Subcutaneous adipose tissue (tissue), 4 donors: ENCODE data around the gene LMAN2. TPM values are rescaled to one million over a fixed set of nuclear protein-coding genes. Genes with fewer than 3 reads are reported as not detected.

Source experiments
- total RNA-seq, 4 donors: library from RNA; depleted of rRNA; stranded (reverse); fragments of >200 nt; gene quantifications; one replicate each; pipeline ENCODE4 v1.1.0, GENCODE V29; 2016
- TF ChIP-seq, protein P1 (sequence below): fragments of 450-650 bp; IDR thresholded peaks from one replicate; pipeline ENCODE4 v1.5.1; 2016; ENCODE audit warnings: low read depth, mild to moderate bottlenecking, control low read depth, antibody characterized with exemption, moderate library complexity

The LMAN2 gene
- total RNA-seq, 4 donors from 2014 or later: 93.6 to 158 (median 129) TPM

DNA sequence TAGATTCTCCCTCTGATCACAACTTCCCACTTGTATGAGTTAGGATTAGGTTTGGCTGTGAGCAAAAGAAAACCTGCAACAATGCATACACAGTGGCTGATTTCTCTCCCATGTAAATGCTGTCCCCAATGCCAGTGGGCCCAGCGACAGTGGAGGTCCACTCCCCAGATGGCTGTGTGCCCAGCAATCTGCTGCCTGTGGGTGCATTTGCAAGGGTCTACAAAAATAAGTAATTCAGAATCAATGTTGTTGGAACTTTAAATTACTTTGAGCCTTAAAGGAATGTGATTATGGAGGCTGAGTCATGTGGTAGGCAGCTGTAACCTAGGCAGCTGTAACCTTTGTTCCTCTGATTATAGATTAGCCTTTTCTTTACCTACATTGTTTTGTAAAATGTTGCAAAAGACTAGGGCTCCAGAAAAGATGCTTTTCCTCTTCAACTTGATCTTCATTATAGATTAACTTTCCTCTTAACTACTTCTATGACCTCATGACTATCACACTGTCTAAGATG lies 25.5 kb downstream of the LMAN2 start:
- TF ChIP-seq, protein P1, sequence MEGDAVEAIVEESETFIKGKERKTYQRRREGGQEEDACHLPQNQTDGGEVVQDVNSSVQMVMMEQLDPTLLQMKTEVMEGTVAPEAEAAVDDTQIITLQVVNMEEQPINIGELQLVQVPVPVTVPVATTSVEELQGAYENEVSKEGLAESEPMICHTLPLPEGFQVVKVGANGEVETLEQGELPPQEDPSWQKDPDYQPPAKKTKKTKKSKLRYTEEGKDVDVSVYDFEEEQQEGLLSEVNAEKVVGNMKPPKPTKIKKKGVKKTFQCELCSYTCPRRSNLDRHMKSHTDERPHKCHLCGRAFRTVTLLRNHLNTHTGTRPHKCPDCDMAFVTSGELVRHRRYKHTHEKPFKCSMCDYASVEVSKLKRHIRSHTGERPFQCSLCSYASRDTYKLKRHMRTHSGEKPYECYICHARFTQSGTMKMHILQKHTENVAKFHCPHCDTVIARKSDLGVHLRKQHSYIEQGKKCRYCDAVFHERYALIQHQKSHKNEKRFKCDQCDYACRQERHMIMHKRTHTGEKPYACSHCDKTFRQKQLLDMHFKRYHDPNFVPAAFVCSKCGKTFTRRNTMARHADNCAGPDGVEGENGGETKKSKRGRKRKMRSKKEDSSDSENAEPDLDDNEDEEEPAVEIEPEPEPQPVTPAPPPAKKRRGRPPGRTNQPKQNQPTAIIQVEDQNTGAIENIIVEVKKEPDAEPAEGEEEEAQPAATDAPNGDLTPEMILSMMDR: no peak

DNA sequence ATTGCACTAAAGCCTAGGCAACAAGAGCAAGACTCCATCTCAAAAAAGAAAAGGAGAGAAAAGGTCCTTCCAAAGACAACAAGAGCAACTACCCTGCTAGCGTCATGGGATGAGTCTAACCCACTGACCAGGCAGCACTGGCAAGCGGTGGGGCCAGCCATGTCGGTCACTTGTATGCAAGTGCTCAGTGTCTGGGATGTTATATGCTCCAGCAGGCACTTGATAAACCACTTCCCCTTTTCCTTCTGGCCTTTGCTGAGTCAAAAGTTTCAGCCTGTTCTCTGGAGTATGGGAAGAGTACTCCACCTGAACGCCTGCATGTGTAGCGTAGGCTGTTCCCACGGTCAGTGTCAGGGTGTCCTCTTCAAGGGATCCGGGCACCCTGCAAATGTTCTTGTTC lies 30.6 kb downstream of the LMAN2 start:
- TF ChIP-seq, protein P1: no peak

DNA sequence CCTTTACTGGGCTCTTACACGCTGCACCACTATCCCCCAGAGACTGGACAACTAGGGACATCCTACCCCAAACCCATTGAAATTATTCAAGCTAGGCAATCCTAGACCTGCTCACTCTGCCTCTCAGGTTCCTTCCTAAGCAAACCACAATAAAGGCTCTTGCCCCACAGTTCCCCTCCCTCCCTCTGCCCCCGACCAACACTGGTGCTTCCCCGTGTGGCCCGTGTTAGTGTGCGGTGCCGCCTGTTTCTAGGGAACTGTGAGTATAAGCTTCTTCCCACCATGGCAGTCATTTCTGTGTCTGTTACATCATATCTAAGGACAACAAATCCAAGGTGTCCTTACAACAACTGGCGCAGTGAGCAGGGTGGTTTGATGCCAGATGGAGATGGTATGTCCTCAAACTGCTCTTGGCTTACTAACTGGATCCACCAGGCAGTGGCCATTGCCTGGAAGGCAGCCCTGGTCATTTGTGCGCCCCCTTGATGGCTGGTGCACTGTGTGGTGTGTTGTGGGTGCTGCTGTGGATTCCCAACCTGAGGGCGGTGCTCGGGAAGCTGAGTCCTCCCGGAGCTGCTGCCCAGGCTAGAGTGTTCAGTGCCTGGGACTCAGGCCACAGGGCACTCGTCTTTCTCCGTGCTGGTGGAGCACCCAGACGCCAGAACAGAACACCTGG lies 31.4 kb downstream of the LMAN2 start:
- TF ChIP-seq, protein P1: no peak

DNA sequence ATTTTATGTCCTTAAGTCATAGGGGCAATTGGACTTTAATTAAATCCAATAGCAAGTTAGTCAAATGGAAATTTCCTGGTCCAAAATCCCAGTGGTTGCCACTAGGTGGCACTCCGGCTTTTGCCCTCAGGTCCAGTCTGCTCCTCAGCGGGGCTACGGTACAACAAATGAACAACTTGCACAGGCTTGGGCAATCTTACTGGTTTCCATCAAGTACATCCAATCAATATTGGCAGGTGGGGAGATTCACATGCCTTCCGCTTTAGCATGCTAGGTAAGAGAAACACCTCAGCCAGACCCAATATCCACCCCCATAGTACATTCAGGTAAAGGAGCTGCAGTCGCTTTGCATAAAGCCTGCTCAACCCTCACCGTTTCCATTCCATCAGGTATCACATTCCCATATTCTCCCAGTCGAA lies 33.5 kb downstream of the LMAN2 start:
- TF ChIP-seq, protein P1: no peak

DNA sequence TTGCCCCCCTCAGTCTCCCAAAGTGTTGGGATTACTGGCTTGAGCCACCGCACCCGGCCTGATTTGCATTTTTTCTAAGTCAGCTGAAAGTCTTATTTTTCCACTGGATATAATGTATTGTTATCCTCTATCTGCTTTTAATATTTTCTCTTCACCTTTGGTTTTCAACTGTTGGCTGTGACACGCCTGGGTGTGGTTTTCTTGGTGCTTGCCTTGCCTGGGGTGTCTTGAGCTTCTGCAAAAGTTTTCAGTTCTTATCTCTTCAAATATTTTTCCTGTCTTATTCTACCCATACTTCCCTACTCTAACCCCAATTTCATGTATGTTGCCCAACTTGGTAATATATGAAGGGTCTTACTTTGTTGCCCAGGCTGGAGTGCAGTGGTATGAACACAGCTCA lies 35.5 kb downstream of the LMAN2 start:
- TF ChIP-seq, protein P1: no peak

DNA sequence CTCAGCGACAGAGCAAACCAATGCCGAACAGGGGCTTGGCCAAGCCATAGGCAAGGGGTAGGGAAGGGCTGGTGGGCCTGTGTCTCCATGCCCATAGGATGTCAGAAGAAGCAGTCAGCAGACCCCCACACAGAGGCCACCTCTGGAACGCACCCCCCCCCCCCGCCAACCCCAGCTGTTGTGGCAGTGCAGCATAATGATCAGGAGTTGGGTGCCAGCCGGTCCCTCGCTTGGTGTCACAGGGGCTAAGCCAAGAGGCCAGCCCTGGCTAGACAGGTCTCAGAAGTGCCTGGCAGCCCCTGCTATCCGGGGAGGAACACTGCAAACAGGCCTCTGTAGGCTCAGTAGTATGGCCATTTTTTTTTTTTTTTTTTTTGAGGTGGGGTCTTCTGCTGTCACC lies 36.1 kb downstream of the LMAN2 start:
- TF ChIP-seq, protein P1: no peak

DNA sequence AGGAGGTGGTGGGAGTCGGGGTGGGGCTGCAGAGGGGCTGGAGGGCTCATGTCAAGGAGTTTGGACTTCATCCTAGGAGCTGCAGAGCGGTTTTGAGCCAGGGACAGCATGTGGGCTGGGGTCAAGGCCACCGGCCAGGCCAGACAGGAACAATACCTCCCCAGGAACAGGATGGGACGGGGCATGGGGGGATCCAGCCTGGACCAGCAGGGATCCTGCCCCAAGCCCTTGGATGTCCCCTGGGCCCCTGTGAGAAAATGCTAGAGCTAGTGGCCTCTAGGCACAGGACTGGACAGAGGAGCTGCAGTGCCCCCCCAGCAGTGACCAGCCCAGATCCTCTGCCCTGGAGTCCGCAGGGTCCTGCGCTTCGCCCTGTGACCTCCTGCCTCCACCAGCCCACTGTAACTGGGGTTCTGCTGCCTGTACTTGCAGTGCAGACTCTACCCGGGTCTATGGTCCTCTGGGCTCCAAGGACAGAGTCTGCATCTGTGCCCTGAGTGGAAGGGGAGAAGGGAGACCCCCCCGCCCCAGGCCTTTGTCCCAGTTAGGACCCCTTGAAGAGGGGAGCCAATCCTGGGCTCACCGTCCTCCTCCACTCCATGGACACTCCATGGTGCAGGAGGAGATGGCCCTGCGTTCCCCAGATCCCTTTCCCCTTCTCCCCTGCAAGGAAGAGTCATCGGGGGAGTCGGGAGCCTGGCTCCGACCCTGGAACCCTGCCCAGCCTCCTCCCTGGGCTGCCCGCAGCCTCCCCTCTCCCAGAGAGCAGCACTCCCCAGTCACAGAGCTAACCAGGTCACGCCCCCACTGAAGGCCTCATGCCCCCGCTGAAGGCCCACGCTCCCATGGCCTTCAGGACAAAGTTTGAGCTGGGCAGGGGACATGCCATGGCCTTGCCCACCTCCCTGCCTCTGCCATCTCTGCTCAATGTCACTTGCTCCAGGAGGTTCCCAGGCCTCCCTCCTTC lies 36.8 kb downstream of the LMAN2 start:
- TF ChIP-seq, protein P1: no peak
